Activated CD4-positive, alpha-beta memory T cell treated with anti-CD3 and anti-CD28 coated beads, Interleukin-2, amount 10 ng/mL, durations not matched to agents 7 days and 5 days (primary cell): ENCODE results near the gene PPARA. TPM values are rescaled to one million over a fixed set of nuclear protein-coding genes. Genes with fewer than 3 reads are reported as not detected.

Experiments
- CTCF ChIA-PET: fragments of 350-600 bp; sonication (Branson Sonifier 250); formaldehyde crosslinking; loops from one replicate; lab custom pipeline; 2021; ENCODE audit warnings: antibody characterized with exemption, inconsistent platforms; lab: Charles Lee
- POLR2A ChIA-PET: fragments of 350-600 bp; sonication (Branson Sonifier 250); formaldehyde crosslinking; loops from one replicate; lab custom pipeline; 2021; ENCODE audit warnings: antibody characterized with exemption; lab: Charles Lee
- DNase-seq: peaks from one replicate; pipeline ENCODE4 v3.0.0-alpha.2; 2020
- H3K27ac Mint-ChIP-seq: one replicate; pipeline ENCODE4 v1.8.0; 2021; ENCODE audit warnings: mild to moderate bottlenecking, mixed read lengths
- H3K27me3 Mint-ChIP-seq: one replicate; pipeline ENCODE4 v1.8.0; 2021; ENCODE audit warnings: mixed read lengths
- H3K36me3 Mint-ChIP-seq: one replicate; pipeline ENCODE4 v1.8.0; 2021; ENCODE audit warnings: low read depth, mixed read lengths
- H3K4me1 Mint-ChIP-seq: one replicate; pipeline ENCODE4 v1.8.0; 2021; ENCODE audit warnings: mixed read lengths
- H3K4me3 Mint-ChIP-seq: one replicate; pipeline ENCODE4 v1.8.0; 2021; ENCODE audit warnings: mild to moderate bottlenecking, mixed read lengths
- H3K9me3 Mint-ChIP-seq: one replicate; pipeline ENCODE4 v1.8.0; 2021; ENCODE audit warnings: mixed read lengths
- total RNA-seq, 2 experiments: library from RNA; stranded (reverse); gene quantifications; one replicate each; pipeline ENCODE4 v1.2.3, GENCODE V29; 2021

The PPARA gene
- total RNA-seq, 2 experiments from 2014 or later = 12.9 to 13.4 TPM

DNA sequence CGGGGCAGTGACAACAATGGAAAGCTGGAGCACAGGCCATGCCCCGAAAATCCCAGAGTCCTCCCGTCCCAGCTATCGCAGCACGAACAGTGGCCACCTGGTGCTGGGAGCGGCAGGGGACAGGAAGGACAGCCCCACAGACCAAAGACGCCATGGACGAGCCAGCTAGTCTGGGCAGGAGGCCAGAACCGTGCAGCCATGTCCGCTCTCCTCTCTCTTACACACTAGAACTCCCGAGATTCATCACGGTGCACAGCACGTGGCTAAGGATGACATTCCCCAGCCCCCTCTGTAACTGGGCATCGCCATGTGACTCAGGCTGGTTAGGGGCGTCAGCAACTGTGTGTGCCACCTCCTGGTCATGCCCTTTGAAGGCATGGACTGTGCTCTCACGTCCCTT lies 95.2 kb downstream of the PPARA start:
- ChIA-PET CTCF (no interaction called here), POLR2A (no interaction called here)
- no peak overlapping the region for H3K4me3 Mint-ChIP-seq
- H3K27me3 Mint-ChIP-seq = no peaks in the 10 kb centered on the region
- H3K36me3 Mint-ChIP-seq = peaks cover 7% of the 10 kb centered on the region
- no peaks in the 10 kb centered on the region for H3K9me3 Mint-ChIP-seq
- DNase-seq = no peak
- peaks cover 14% of the 10 kb centered on the region for H3K4me1 Mint-ChIP-seq
- H3K27ac Mint-ChIP-seq = no peak overlapping the region

DNA sequence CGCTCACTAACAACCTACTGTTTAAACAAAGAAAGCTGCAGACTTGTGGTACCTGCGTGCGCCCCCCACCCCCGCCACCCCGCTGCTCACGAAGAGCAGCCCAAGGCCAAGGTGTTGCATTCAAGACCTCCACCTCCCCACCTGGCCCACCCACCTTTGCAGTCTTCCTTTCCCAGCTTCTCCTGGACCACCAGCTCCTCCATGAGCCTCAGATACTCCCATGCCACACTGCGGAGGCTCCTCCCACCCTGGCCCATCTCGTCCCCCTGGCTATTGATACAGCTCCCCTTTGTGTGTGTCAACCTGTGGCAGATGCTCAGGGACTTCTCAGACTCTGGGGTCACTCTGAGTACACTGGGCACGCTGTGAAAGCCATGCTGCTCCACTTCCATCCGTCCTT lies 95.9 kb downstream of the PPARA start:
- Mint-ChIP-seq H3K4me3 (no peak overlapping the region), H3K36me3 (peaks cover 7% of the 10 kb centered on the region), H3K9me3 (no peaks in the 10 kb centered on the region), H3K27me3 (no peaks in the 10 kb centered on the region), H3K4me1 (peaks cover 17% of the 10 kb centered on the region), H3K27ac (no peak overlapping the region)
- ChIA-PET CTCF (no interaction called here), POLR2A (interaction anchor here (1.3 kb wide), 1 partner anchor 49 kb away, joined by 6 read pairs; no protein-coding TSS in a partner anchor)
- no peak for DNase-seq

DNA sequence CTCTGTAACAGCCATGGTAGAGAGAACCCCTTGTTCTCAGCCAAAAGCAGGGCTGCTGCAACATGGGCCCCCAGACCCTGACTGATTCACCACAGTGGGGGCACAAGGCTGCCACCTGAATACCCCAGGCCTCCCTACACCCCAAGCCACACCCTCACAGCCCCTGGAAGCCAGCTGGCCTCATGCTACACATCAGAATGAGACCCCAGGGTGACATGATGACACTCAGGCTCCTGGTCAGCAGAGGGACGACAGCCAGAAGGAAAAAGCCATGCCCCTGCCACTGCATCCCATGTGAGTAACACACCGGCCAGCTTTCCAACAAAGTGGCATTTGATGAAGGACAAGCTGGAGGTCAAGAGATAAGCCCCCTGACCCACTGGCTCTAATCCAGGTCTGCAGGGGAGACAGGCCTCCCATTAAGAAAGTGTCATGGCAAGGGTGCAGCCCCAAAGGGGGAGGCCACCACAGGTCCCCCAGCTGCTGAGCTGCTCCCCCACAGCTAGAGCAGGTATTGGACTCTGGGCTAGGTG lies 97.2 kb downstream of the PPARA start:
- peaks cover 30% of the 10 kb centered on the region for H3K4me1 Mint-ChIP-seq
- DNase-seq = no peak
- H3K27me3 Mint-ChIP-seq = no peaks in the 10 kb centered on the region
- ChIA-PET POLR2A (interaction anchor here (1.4 kb wide), 2 partner anchors 10 to 40 kb away, joined by 3 to 4 read pairs; no protein-coding TSS in a partner anchor), CTCF (no interaction called here)
- peaks cover 7% of the 10 kb centered on the region for H3K36me3 Mint-ChIP-seq
- H3K27ac Mint-ChIP-seq = no peak overlapping the region
- H3K4me3 Mint-ChIP-seq = no peak overlapping the region
- H3K9me3 Mint-ChIP-seq = no peaks in the 10 kb centered on the region

GRCh38 chr22:46250035-46250782 lies 99.9 kb downstream of the PPARA start, which contains the start of gene CDPF1:
TSS of gene CDPF1 (minus strand) at chr22:46250293. CDS start at chr22:46248284, 2,009 bp downstream.
- peaks cover 43% of the 10 kb centered on the region for H3K4me1 Mint-ChIP-seq
- H3K4me3 Mint-ChIP-seq = peak within 1 kb of the TSS; percentile 73
- peaks cover 5% of the 10 kb centered on the region for H3K9me3 Mint-ChIP-seq
- ChIA-PET POLR2A (interaction anchor here (0.5 to 5.8 kb wide), 14 partner anchors 11 to 237 kb away, joined by 3 to 48 read pairs (median 8); partner anchors contain the start of genes GTSE1 and TTC38), CTCF (interaction anchor here (0.8 to 1.6 kb wide), 4 partner anchors 9 to 98 kb away, joined by 3 to 8 read pairs (median 4); partner anchors contain the start of gene GTSE1)
- DNase-seq = peak; percentile 92
- peaks cover 4% of the 10 kb centered on the region for H3K27me3 Mint-ChIP-seq
- peaks cover 8% of the 10 kb centered on the region for H3K36me3 Mint-ChIP-seq
- H3K27ac Mint-ChIP-seq = peak within 1 kb of the TSS; percentile 80

DNA sequence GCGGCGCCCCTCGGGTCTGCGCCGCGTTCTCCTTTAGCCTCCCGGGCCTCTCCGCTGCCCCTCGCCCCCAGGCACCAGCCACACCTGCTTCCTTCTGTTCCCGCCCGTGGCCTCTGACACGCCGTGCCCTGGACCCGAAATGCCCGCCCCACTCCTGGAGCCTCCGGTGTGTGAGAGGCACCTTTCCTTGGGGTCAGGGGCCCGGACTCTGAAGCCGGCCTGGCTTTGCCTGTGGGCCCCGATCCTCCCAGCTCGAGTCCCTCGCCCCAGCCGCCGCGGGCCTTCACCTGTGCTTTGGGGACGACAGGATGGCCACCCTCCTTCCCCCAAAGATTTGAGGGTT lies 100.4 kb downstream of the PPARA start:
- ChIA-PET CTCF (interaction anchor here (0.8 to 1.6 kb wide), 4 partner anchors 9 to 99 kb away, joined by 3 to 8 read pairs (median 4); partner anchors contain the start of gene GTSE1), POLR2A (interaction anchor here (0.5 to 5.8 kb wide), 12 partner anchors 10 to 180 kb away, joined by 3 to 48 read pairs (median 9); partner anchors contain the start of genes GTSE1 and TTC38)
- Mint-ChIP-seq H3K27me3 (peaks cover 4% of the 10 kb centered on the region), H3K27ac (peak overlapping the region; percentile 80), H3K4me3 (peak overlapping the region; percentile 73), H3K4me1 (peaks cover 43% of the 10 kb centered on the region), H3K36me3 (peaks cover 8% of the 10 kb centered on the region), H3K9me3 (peaks cover 5% of the 10 kb centered on the region)
- peak; percentile 30 for DNase-seq

- CTCF ChIA-PET = interaction anchor here (1.1 kb wide), 1 partner anchor 45 kb away, joined by 3 read pairs; the partner anchor contains the start of gene GTSE1
- H3K27ac Mint-ChIP-seq = peak overlapping the region; percentile 80
- peaks cover 4% of the 10 kb centered on the region for H3K27me3 Mint-ChIP-seq
- peaks cover 8% of the 10 kb centered on the region for H3K36me3 Mint-ChIP-seq
- peak overlapping the region; percentile 73 for H3K4me3 Mint-ChIP-seq
- POLR2A ChIA-PET = interaction anchor here (1.8 to 5.8 kb wide), 6 partner anchors 12 to 103 kb away, joined by 5 to 48 read pairs (median 12); partner anchors contain the start of genes GTSE1 and TTC38
- peaks cover 43% of the 10 kb centered on the region for H3K4me1 Mint-ChIP-seq
- no peak for DNase-seq
- peaks cover 5% of the 10 kb centered on the region for H3K9me3 Mint-ChIP-seq
These were observed 100.9 kb downstream of the PPARA start for GRCh38 chr22:46251266-46251665.

DNA sequence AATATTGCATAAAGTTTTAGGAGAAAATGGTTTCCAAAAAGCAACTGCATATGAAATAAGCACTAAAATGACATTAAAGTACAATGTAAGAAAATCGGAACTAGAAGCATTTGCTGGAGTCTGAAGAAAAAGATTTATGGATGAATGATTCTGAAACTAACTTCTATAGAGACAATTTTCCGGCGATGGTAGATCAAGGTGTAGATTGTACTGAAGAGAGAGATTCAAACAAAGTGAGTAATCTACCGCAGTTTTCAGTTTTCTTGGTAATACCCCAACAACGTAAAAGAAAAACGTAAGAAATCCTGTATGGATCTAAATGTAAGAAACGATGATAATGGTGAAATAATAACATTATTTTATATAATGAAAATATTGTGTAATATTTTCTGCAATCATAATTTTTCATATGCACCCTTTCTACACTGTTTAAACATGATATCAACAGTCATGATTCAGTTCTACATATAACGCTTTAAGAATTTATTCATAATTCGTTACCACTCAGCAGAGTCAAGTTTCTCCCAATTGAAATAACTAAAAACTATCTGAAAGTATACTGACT lies 101.6 kb downstream of the PPARA start:
- H3K27ac Mint-ChIP-seq = peak overlapping the region; percentile 80
- peaks cover 5% of the 10 kb centered on the region for H3K9me3 Mint-ChIP-seq
- CTCF ChIA-PET = interaction anchor here (1.1 kb wide), 1 partner anchor 44 kb away, joined by 3 read pairs; the partner anchor contains the start of gene GTSE1
- POLR2A ChIA-PET = interaction anchor here (1.8 to 5.8 kb wide), 4 partner anchors 16 to 103 kb away, joined by 5 to 48 read pairs (median 11); partner anchors contain the start of genes GTSE1 and TTC38
- no peak for DNase-seq
- peaks cover 6% of the 10 kb centered on the region for H3K27me3 Mint-ChIP-seq
- peaks cover 8% of the 10 kb centered on the region for H3K36me3 Mint-ChIP-seq
- H3K4me1 Mint-ChIP-seq = peaks cover 43% of the 10 kb centered on the region
- peak overlapping the region; percentile 73 for H3K4me3 Mint-ChIP-seq

DNA sequence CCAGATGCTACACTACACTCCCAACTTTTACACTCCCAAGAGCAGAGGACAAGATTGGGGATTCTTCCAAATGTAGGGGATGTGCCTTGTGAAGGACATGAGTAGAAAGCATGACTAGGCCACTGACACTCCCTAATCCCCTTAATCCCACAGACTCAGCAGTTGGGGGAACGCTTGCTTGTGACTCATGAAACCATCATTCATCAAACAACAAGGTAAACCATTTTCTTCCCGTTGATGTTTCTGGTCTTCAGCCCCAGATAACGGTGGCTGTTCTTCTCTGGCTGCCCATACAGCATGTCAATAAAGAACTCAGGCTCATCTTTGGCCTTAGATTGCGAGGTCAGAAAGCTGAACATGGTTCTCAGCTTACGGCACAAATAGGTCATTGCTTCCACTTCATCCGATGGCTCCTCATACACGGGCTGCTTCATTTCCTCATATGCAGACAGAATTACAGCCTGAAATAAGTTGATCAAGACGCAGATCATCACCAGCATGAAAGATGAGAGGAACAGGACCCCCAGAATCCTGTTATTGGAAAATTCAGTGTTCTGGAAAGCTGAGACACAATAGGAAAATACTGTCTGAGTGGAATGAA lies 106.1 kb downstream of the PPARA start:
- POLR2A ChIA-PET = interaction anchor here (1.2 kb wide), 1 partner anchor 11 kb away, joined by 4 read pairs; the partner anchor contains the start of gene TTC38
- DNase-seq = no peak

DNA sequence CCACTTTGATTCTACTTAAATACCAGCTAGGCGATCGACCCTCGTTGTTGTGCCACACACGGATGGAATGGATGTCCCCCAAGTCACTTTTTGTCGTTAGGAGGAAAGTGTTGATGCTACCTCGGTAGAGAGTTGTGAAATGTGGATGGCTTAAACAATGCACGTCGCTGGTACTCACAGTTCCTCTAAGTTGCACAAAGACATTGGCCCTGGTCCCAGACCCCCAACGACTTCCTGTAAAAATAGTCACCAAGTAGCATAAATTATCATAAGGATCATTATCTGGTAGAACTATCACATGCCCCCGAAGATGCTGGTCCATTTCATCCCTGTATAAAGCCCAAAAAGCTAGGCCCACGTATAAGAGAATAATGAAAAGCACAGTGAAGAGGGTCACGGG lies 109.0 kb downstream of the PPARA start:
- ChIA-PET CTCF (interaction anchor here (1.5 kb wide), 1 partner anchor 9 kb away, joined by 3 read pairs; the partner anchor contains the start of gene CDPF1), POLR2A (interaction anchor here (1.3 kb wide), 1 partner anchor 37 kb away, joined by 4 read pairs; the partner anchor contains the start of gene GTSE1)
- H3K4me3 Mint-ChIP-seq = no peak overlapping the region
- no peak overlapping the region for H3K27ac Mint-ChIP-seq
- no peak for DNase-seq
- H3K36me3 Mint-ChIP-seq = peaks cover 23% of the 10 kb centered on the region
- peaks cover 8% of the 10 kb centered on the region for H3K9me3 Mint-ChIP-seq
- H3K27me3 Mint-ChIP-seq = peaks cover 70% of the 10 kb centered on the region
- peaks cover 7% of the 10 kb centered on the region for H3K4me1 Mint-ChIP-seq

More for the DNA sequence above, 106.1 kb downstream of the PPARA start:
- Mint-ChIP-seq H3K9me3 (peaks cover 8% of the 10 kb centered on the region), H3K36me3 (peaks cover 11% of the 10 kb centered on the region), H3K27ac (no peak overlapping the region), H3K4me1 (peaks cover 23% of the 10 kb centered on the region), H3K4me3 (no peak overlapping the region), H3K27me3 (peaks cover 51% of the 10 kb centered on the region)
- CTCF ChIA-PET = no interaction called here

DNA sequence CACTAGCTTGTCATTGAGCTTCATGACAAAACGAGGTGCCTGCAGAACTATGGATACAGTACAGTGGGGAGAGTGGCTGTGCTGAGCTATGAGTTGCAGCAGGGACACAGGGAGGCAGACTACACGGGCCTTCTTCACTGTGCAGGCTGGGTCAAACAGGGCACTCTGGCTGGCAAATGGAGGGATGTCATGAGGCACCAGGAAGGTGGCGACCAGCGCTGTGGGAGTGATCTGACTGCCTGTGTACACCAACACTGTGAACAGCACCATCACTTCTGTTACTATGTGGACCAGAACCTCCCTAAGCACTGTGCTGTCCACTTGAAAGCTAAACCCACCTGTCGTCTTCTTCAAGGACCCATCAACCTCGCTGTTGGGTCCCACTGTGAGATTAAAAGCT lies 109.7 kb downstream of the PPARA start:
- H3K27ac Mint-ChIP-seq = no peak overlapping the region
- H3K4me1 Mint-ChIP-seq = peaks cover 3% of the 10 kb centered on the region
- DNase-seq = no peak
- H3K36me3 Mint-ChIP-seq = peaks cover 26% of the 10 kb centered on the region
- H3K27me3 Mint-ChIP-seq = peaks cover 74% of the 10 kb centered on the region
- ChIA-PET CTCF (interaction anchor here (1.5 kb wide), 1 partner anchor 10 kb away, joined by 3 read pairs; the partner anchor contains the start of gene CDPF1), POLR2A (interaction anchor here (1.3 to 1.9 kb wide), 2 partner anchors 10 to 36 kb away, joined by 4 to 8 read pairs; partner anchors contain the start of genes CDPF1 and GTSE1)
- peaks cover 10% of the 10 kb centered on the region for H3K9me3 Mint-ChIP-seq
- no peak overlapping the region for H3K4me3 Mint-ChIP-seq

GRCh38 chr22:46262449-46263215 lies 112.3 kb downstream of the PPARA start:
- no peak overlapping the region for H3K27ac Mint-ChIP-seq
- peaks cover 10% of the 10 kb centered on the region for H3K4me1 Mint-ChIP-seq
- peak; percentile 36 for DNase-seq
- H3K36me3 Mint-ChIP-seq = peaks cover 48% of the 10 kb centered on the region
- no peak overlapping the region for H3K4me3 Mint-ChIP-seq
- ChIA-PET POLR2A (no interaction called here), CTCF (no interaction called here)
- peaks cover 85% of the 10 kb centered on the region for H3K27me3 Mint-ChIP-seq
- H3K9me3 Mint-ChIP-seq = peaks cover 15% of the 10 kb centered on the region
